Endothelial cell of umbilical vein (primary cell): ENCODE measurements around the gene PRKG1.

Source experiments
- EZH2 ChIP-seq: IDR thresholded peaks from 2 replicates; pipeline ENCODE4 v1.6.1; 2012; ENCODE audit warnings: borderline replicate concordance, low read depth, mild to moderate bottlenecking, moderate library complexity, low read length, inconsistent platforms; ENCODE audit not compliant: severe bottlenecking
- FOS ChIP-seq: IDR thresholded peaks from 2 replicates; pipeline ENCODE4 v1.6.1; 2011; ENCODE audit warnings: mild to moderate bottlenecking, low read length, moderate library complexity, borderline replicate concordance; ENCODE audit not compliant: insufficient read depth
- GATA2 ChIP-seq: IDR thresholded peaks from 2 replicates; pipeline ENCODE4 v1.7.0; 2011; ENCODE audit warnings: low read depth, mild to moderate bottlenecking, moderate library complexity, mixed read lengths, low read length; ENCODE audit not compliant: insufficient read length, insufficient read depth
- JUN ChIP-seq: IDR thresholded peaks from 2 replicates; pipeline ENCODE4 v1.6.1; 2011; ENCODE audit warnings: borderline replicate concordance, low read depth; ENCODE audit not compliant: insufficient read length, insufficient read depth
- POLR2A ChIP-seq: IDR thresholded peaks from 2 replicates; pipeline ENCODE4 v1.6.1; 2012; ENCODE audit warnings: low read depth, mild to moderate bottlenecking, control low read depth, low read length
- POLR2AphosphoS5 ChIP-seq: IDR thresholded peaks from 2 replicates; pipeline ENCODE4 v1.6.1; 2012; ENCODE audit warnings: low read depth, mild to moderate bottlenecking, control low read depth, low read length, moderate library complexity; ENCODE audit not compliant: insufficient read depth
- TF ChIP-seq, protein P1 (sequence below), 2 donors: IDR thresholded peaks; 1 replicate in 1 of 2; 2 replicates in 1 of 2; pipeline ENCODE4 v1.5.1; 2011; ENCODE audit warnings: low read length in 2 of 2, mild to moderate bottlenecking in 2 of 2, moderate library complexity in 2 of 2, control low read depth in 1 of 2, inconsistent platforms in 1 of 2, low read depth in 1 of 2; ENCODE audit not compliant: insufficient read depth in 1 of 2; ENCODE audit errors: extremely low read depth in 1 of 2

DNA sequence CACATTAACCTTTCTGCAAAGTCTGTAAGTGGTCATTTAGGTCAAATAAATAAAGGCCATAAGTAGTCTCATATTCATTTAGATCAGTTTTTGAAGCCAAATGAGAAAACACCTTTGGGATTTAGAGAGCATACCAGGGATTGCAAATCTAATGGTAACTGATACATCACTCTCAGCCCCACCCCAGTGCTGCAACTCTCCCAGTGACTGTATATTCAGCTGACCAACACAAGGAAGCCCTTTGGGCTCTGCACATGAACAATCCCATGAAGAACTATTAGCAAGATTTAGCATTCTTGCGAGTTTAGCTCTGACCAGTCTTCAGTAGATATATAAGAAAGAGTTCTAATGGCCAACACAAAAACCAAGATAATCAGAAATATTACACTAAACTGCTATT, 372.8 kb downstream of the PRKG1 start:
- no peak for TF ChIP-seq POLR2A
- TF ChIP-seq, protein P1, sequence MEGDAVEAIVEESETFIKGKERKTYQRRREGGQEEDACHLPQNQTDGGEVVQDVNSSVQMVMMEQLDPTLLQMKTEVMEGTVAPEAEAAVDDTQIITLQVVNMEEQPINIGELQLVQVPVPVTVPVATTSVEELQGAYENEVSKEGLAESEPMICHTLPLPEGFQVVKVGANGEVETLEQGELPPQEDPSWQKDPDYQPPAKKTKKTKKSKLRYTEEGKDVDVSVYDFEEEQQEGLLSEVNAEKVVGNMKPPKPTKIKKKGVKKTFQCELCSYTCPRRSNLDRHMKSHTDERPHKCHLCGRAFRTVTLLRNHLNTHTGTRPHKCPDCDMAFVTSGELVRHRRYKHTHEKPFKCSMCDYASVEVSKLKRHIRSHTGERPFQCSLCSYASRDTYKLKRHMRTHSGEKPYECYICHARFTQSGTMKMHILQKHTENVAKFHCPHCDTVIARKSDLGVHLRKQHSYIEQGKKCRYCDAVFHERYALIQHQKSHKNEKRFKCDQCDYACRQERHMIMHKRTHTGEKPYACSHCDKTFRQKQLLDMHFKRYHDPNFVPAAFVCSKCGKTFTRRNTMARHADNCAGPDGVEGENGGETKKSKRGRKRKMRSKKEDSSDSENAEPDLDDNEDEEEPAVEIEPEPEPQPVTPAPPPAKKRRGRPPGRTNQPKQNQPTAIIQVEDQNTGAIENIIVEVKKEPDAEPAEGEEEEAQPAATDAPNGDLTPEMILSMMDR (IDR thresholded peaks at IDR 0.05; ENCODE audit: extremely low read depth in 1 of 2, insufficient read depth in 1 of 2, low read depth in 1 of 2, low read length in 2 of 2), result no peak
- no peak for TF ChIP-seq EZH2
- no peak for TF ChIP-seq JUN
- TF ChIP-seq GATA2, result no peak
- TF ChIP-seq POLR2AphosphoS5, result no peak
- TF ChIP-seq FOS, result no peak
